IMR-90 (cell line): Measurements from ENCODE around the gene GPRC6A. TPM values are rescaled to one million over a fixed set of nuclear protein-coding genes. Genes with fewer than 3 reads are reported as not detected.

ENCODE experiments used
- ATAC-seq: fragments of 200-7000 bp; cut with Tn5 transposase; 2 replicates; pipeline ENCODE4 v1.9.1; 2020; ENCODE audit warnings: low read depth, mild to moderate bottlenecking, moderate library complexity
- BruUV-seq: library from RNA; stranded (reverse); fragments of 400-500 nt; replicated peaks from 2 replicates; lab custom pipeline; 2021; lab: Mats Ljungman, UMichigan
- CTCF ChIA-PET: fragments of 300-600 bp; formaldehyde crosslinking; extraction: SDS; loops from one replicate; lab custom pipeline; 2021; ENCODE audit warnings: antibody characterized with exemption; lab: Yijun Ruan, JAX
- POLR2A ChIA-PET: fragments of 300-600 bp; sonication (Branson Sonifier 250); formaldehyde crosslinking; loops from one replicate; lab custom pipeline; 2022; ENCODE audit warnings: antibody characterized with exemption; ENCODE audit not compliant: unreplicated experiment; lab: Charles Lee
- DNase-seq: peaks from one replicate; pipeline ENCODE4 v3.0.0; 2013
- H2AFZ ChIP-seq: replicated peaks from 2 replicates; pipeline ENCODE3; 2013; ENCODE audit warnings: low read length, mild to moderate bottlenecking; ENCODE audit not compliant: poor library complexity
- H2AK5ac ChIP-seq: 2 replicates; pipeline ENCODE4 v1.6.1; 2013; ENCODE audit warnings: low read depth, low read length, inconsistent platforms
- H2AK9ac ChIP-seq: replicated peaks from 2 replicates; pipeline ENCODE3; 2013; ENCODE audit warnings: mild to moderate bottlenecking, low read depth, low read length, moderate library complexity; ENCODE audit not compliant: poor library complexity
- H2BK120ac ChIP-seq: 2 replicates; pipeline ENCODE4 v1.6.1; 2013; ENCODE audit warnings: low read depth, low read length, inconsistent platforms
- H2BK15ac ChIP-seq: 3 replicates; pipeline ENCODE4 v1.6.1; 2013; ENCODE audit warnings: low read depth, low read length, inconsistent platforms
- H2BK20ac ChIP-seq: 2 replicates; pipeline ENCODE4 v1.6.1; 2013; ENCODE audit warnings: low read depth, mild to moderate bottlenecking, inconsistent platforms, low read length, moderate library complexity
- H2BK5ac ChIP-seq: 2 replicates; pipeline ENCODE4 v1.6.1; 2013; ENCODE audit warnings: mild to moderate bottlenecking, low read depth, low read length, inconsistent platforms; ENCODE audit not compliant: poor library complexity, severe bottlenecking
- H3K14ac ChIP-seq: replicated peaks from 2 replicates; pipeline ENCODE4 v1.6.1; 2013; ENCODE audit warnings: low read depth, low read length, inconsistent platforms
- H3K18ac ChIP-seq: 2 replicates; pipeline ENCODE4 v1.6.1; 2013; ENCODE audit warnings: low read depth, low read length, control low read depth
- H3K23ac ChIP-seq: 2 replicates; pipeline ENCODE4 v1.6.1; 2013; ENCODE audit warnings: low read depth, low read length, inconsistent platforms
- H3K27ac ChIP-seq: 2 replicates; pipeline ENCODE4 v1.5.1; 2013; ENCODE audit warnings: mild to moderate bottlenecking, control low read depth, low read length; ENCODE audit not compliant: insufficient read depth
- H3K27me3 ChIP-seq: 2 replicates; pipeline ENCODE4 v1.6.1; 2013; ENCODE audit warnings: low read length; ENCODE audit not compliant: control insufficient read depth, insufficient read depth
- H3K36me3 ChIP-seq: 2 replicates; pipeline ENCODE4 v1.6.1; 2013; ENCODE audit warnings: low read length, mixed read lengths; ENCODE audit not compliant: control insufficient read depth, insufficient read depth
- H3K4ac ChIP-seq: 2 replicates; pipeline ENCODE4 v1.6.1; 2013; ENCODE audit warnings: low read depth, low read length, inconsistent platforms
- H3K4me1 ChIP-seq: 2 replicates; pipeline ENCODE4 v1.6.1; 2013; ENCODE audit warnings: low read length, mixed read lengths; ENCODE audit not compliant: control insufficient read depth, insufficient read depth
- H3K4me2 ChIP-seq: 2 replicates; pipeline ENCODE4 v1.6.1; 2013; ENCODE audit warnings: low read depth, mild to moderate bottlenecking, control low read depth, low read length, moderate library complexity
- H3K4me3 ChIP-seq: 2 replicates; pipeline ENCODE4 v1.5.1; 2013; ENCODE audit warnings: low read depth, mild to moderate bottlenecking, control low read depth, low read length, moderate library complexity; ENCODE audit not compliant: insufficient read depth
- H3K56ac ChIP-seq: 2 replicates; pipeline ENCODE4 v1.6.1; 2013; ENCODE audit warnings: low read length, inconsistent platforms; ENCODE audit not compliant: insufficient read depth; ENCODE audit errors: extremely low read depth
- H3K79me1 ChIP-seq, 2 experiments: 2 replicates each; pipeline ENCODE4 v1.6.1; 2013; ENCODE audit warnings: low read length in 2 of 2, inconsistent platforms in 1 of 2, low read depth in 1 of 2
- H3K9ac ChIP-seq: 2 replicates; pipeline ENCODE4 v1.6.1; 2013; ENCODE audit warnings: low read depth, low read length, control low read depth
- H3K9me1 ChIP-seq: 2 replicates; pipeline ENCODE4 v1.6.1; 2013; ENCODE audit warnings: low read length, inconsistent platforms; ENCODE audit not compliant: insufficient read depth
- H3K9me3 ChIP-seq: 2 replicates; pipeline ENCODE4 v1.6.1; 2013; ENCODE audit warnings: low read length; ENCODE audit not compliant: control insufficient read depth, insufficient read depth
- H4K20me1 ChIP-seq: 2 replicates; pipeline ENCODE4 v1.6.1; 2013; ENCODE audit warnings: low read length, inconsistent platforms; ENCODE audit not compliant: insufficient read depth
- H4K5ac ChIP-seq: 2 replicates; pipeline ENCODE4 v1.6.1; 2013; ENCODE audit warnings: mild to moderate bottlenecking, low read depth, low read length, control low read depth
- H4K8ac ChIP-seq, 2 experiments: 2 replicates each; pipeline ENCODE4 v1.6.1; 2013; ENCODE audit warnings: low read depth in 2 of 2, low read length in 2 of 2, control low read depth in 1 of 2, inconsistent platforms in 1 of 2
- H4K91ac ChIP-seq: 2 replicates; pipeline ENCODE4 v1.6.1; 2013; ENCODE audit warnings: low read depth, low read length, inconsistent platforms; ENCODE audit not compliant: insufficient read depth
- CTCF ChIP-seq: conservative IDR thresholded peaks from 2 replicates; pipeline ENCODE4 v1.5.1; 2012; ENCODE audit warnings: mild to moderate bottlenecking, low read depth, low read length, improper control_type of control experiment
- FOS ChIP-seq: fragments of 150-350 bp; IDR thresholded peaks from 2 replicates; pipeline ENCODE4 v1.6.1; 2016; ENCODE audit warnings: low read depth, low read length
- MAFK ChIP-seq: IDR thresholded peaks from 2 replicates; pipeline ENCODE4 v1.6.1; 2012; ENCODE audit warnings: low read depth, low read length, improper control_type of control experiment
- MAZ ChIP-seq: IDR thresholded peaks from 2 replicates; pipeline ENCODE4 v1.6.1; 2012; ENCODE audit warnings: low read depth, mild to moderate bottlenecking, low read length, improper control_type of control experiment, moderate library complexity, borderline replicate concordance
- MXI1 ChIP-seq: IDR thresholded peaks from 2 replicates; pipeline ENCODE4 v1.6.1; 2012; ENCODE audit warnings: low read depth, mild to moderate bottlenecking, low read length, moderate library complexity, borderline replicate concordance
- NFE2L2 ChIP-seq: fragments of 150-350 bp; IDR thresholded peaks from 2 replicates; pipeline ENCODE4 v1.6.1; 2016; ENCODE audit warnings: low read depth, mild to moderate bottlenecking, low read length
- POLR2A ChIP-seq: IDR thresholded peaks from 2 replicates; pipeline ENCODE4 v1.6.1; 2012; ENCODE audit warnings: mild to moderate bottlenecking, low read depth, low read length
- RFX5 ChIP-seq: IDR thresholded peaks from 2 replicates; pipeline ENCODE4 v1.8.0; 2012; ENCODE audit warnings: low read depth, mild to moderate bottlenecking, low read length, moderate library complexity
- SMC3 ChIP-seq: fragments of 150-350 bp; IDR thresholded peaks from 2 replicates; pipeline ENCODE4 v1.6.1; 2016; ENCODE audit warnings: low read depth, mild to moderate bottlenecking, antibody characterized with exemption, low read length, moderate library complexity
- WGBS, 2 experiments: methylation state at CpG; one replicate each; pipeline versions ENCODE4 v1.1.5 to v1.1.7; 2013; ENCODE audit warnings: missing lambda C conversion rate in 2 of 2; ENCODE audit not compliant: insufficient read length in 1 of 2; ENCODE audit errors: extremely low coverage in 2 of 2; 5-methylcytosine and 5-hydroxymethylcytosine counted together
- dilution Hi-C: fragments of 300-500 bp; cut with HindIII; formaldehyde crosslinking; loops from one replicate; pipeline ENCODE4 v1.14.3; 2018; ENCODE audit warnings: low sequenced_read_pairs; ENCODE audit not compliant: unreplicated experiment
- in situ Hi-C: fragments of 300-500 bp; cut with MboI; formaldehyde crosslinking; loops from 3 replicates; pipeline ENCODE4 v1.14.3; 2019; ENCODE audit warnings: low sequenced_read_pairs, inconsistent platforms, mixed read lengths
- intact Hi-C: fragments of 100-400 bp; cut with micrococcal nuclease; formaldehyde crosslinking; loops from 2 replicates; pipeline ENCODE4 v1.10.0; 2022
- polyA plus RNA-seq, 3 experiments: library from polyadenylated mRNA; depleted of rRNA; stranded (reverse); fragments of >200 nt; gene quantifications; 2 replicates each; pipeline ENCODE4 v1.2.3, GENCODE V29; 2012; ENCODE audit warnings: low replicate concordance in 1 of 3
- total RNA-seq: library from RNA; depleted of rRNA; stranded (reverse); fragments of >200 nt; gene quantifications from 2 replicates; pipeline ENCODE4 v1.2.3, GENCODE V29; 2012
- TF ChIP-seq, protein P1 (sequence below): fragments of 150-350 bp; IDR thresholded peaks from 2 replicates; pipeline ENCODE4 v1.6.1; 2017; ENCODE audit warnings: mild to moderate bottlenecking, antibody characterized with exemption, low read length, low read depth

GPRC6A gene
- total and polyA plus RNA-seq, 2 of the 4 experiments (the other 2 are of a cell fraction) = not detected

GRCh38 chr6:116793224-116793623, 35.7 kb downstream of the GPRC6A start:
- H2BK5ac ChIP-seq = no peak overlapping the region
- H4K91ac ChIP-seq = no peak overlapping the region
- H3K27ac ChIP-seq = no peak overlapping the region
- H3K18ac ChIP-seq = no peak overlapping the region
- ChIA-PET POLR2A (no interaction called here), CTCF (no interaction called here)
- intact Hi-C loops (no loop called here), in situ Hi-C loops (no loop called here), dilution Hi-C loops (no loop called here)
- H3K4me3 ChIP-seq = no peak overlapping the region
- TF ChIP-seq POLR2A (no peak), RFX5 (no peak), CTCF (no peak), SMC3 (no peak), NFE2L2 (no peak), MAFK (no peak), FOS (no peak), MXI1 (no peak), MAZ (no peak)
- TF ChIP-seq, protein P1, sequence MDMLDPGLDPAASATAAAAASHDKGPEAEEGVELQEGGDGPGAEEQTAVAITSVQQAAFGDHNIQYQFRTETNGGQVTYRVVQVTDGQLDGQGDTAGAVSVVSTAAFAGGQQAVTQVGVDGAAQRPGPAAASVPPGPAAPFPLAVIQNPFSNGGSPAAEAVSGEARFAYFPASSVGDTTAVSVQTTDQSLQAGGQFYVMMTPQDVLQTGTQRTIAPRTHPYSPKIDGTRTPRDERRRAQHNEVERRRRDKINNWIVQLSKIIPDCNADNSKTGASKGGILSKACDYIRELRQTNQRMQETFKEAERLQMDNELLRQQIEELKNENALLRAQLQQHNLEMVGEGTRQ = no peak
- no peak overlapping the region for H3K4me2 ChIP-seq
- H3K9me3 ChIP-seq = no peaks in the 10 kb centered on the region
- BruUV-seq = no TSS peak
- WGBS, 2 experiments = no CpG with 5 or more reads among the region's 3 CpGs
- no peak overlapping the region for H3K9ac ChIP-seq
- no peak overlapping the region for H3K56ac ChIP-seq
- H2BK15ac ChIP-seq = no peak overlapping the region
- no peak overlapping the region for H2BK20ac ChIP-seq
- no peak overlapping the region for H3K23ac ChIP-seq
- H3K36me3 ChIP-seq = no peaks in the 10 kb centered on the region
- H3K79me1 ChIP-seq = no peaks in the 10 kb centered on the region
- no peak overlapping the region for H3K4ac ChIP-seq
- H2AFZ ChIP-seq = no peak overlapping the region
- H3K4me1 ChIP-seq = no peaks in the 10 kb centered on the region
- H3K14ac ChIP-seq = no peak overlapping the region
- no peak overlapping the region for H2AK5ac ChIP-seq
- no peaks in the 10 kb centered on the region for H3K9me1 ChIP-seq
- H3K27me3 ChIP-seq = no peaks in the 10 kb centered on the region
- DNase-seq (no peak), ATAC-seq (no peak)
- no peak overlapping the region for H4K8ac ChIP-seq
- H2AK9ac ChIP-seq = no peak overlapping the region
- H4K5ac ChIP-seq = no peak overlapping the region
- no peak overlapping the region for H2BK120ac ChIP-seq
- no peaks in the 10 kb centered on the region for H4K20me1 ChIP-seq
